Ishikawa (cell line): ENCODE data around the gene OR12D3.

ENCODE experiments used
- CEBPB ChIP-seq: IDR thresholded peaks from 2 replicates; pipeline ENCODE4 v1.6.1; 2012
- CREB1 ChIP-seq: IDR thresholded peaks from 2 replicates; pipeline ENCODE4 v1.6.1; 2012; ENCODE audit warnings: low read depth
- EGR1 ChIP-seq: IDR thresholded peaks from 2 replicates; pipeline ENCODE4 v1.6.1; 2012
- EP300 ChIP-seq: IDR thresholded peaks from 2 replicates; pipeline ENCODE4 v1.6.1; 2012; ENCODE audit warnings: borderline replicate concordance
- FOXM1 ChIP-seq: IDR thresholded peaks from 2 replicates; pipeline ENCODE4 v1.6.1; 2012; ENCODE audit warnings: low read depth, borderline replicate concordance
- NFIC ChIP-seq: IDR thresholded peaks from 2 replicates; pipeline ENCODE4 v1.6.1; 2012
- RAD21 ChIP-seq: IDR thresholded peaks from 2 replicates; pipeline ENCODE4 v1.6.1; 2012; ENCODE audit warnings: low read depth
- TAF1 ChIP-seq: IDR thresholded peaks from 2 replicates; pipeline ENCODE4 v1.6.1; 2012; ENCODE audit warnings: low read depth, mild to moderate bottlenecking
- TCF12 ChIP-seq: IDR thresholded peaks from 2 replicates; pipeline ENCODE4 v1.6.1; 2012; ENCODE audit warnings: low read depth
- TEAD4 ChIP-seq: IDR thresholded peaks from 2 replicates; pipeline ENCODE4 v1.6.1; 2012
- YY1 ChIP-seq: IDR thresholded peaks from 2 replicates; pipeline ENCODE4 v1.6.1; 2012; ENCODE audit warnings: low read depth
- ZBTB7A ChIP-seq: IDR thresholded peaks from 2 replicates; pipeline ENCODE4 v1.6.1; 2012; ENCODE audit warnings: low read depth
- TF ChIP-seq, protein P1 (sequence below): IDR thresholded peaks from 2 replicates; pipeline ENCODE4 v1.6.1; 2012; ENCODE audit warnings: low read depth, mild to moderate bottlenecking
- TF ChIP-seq, protein P2 (sequence below): IDR thresholded peaks from 2 replicates; pipeline ENCODE4 v1.6.1; 2012
- TF ChIP-seq, protein P3 (sequence below): IDR thresholded peaks from 2 replicates; pipeline ENCODE4 v1.6.1; 2012

Gene OR12D3

DNA sequence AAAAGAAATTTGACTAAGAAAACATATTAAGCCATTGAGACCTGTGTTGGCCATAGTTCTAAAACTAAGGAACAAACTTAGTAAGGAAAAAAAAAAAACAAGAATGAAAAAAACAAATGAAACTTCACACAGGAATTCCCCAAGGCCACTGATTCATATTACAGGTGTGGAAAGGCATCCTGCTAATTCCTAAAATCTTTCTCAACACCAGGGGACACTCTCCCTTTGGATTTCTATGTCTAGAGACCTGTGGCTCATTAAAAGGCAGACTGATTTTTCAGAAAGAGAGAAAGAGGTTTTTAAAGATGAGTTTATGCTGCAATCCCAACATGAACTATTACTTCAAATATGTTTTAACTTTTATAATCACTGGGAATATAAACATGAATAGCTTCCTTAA lies 39.5 kb upstream of the OR12D3 start, which contains the start of gene OR12D1:
OR12D1 (plus strand) TSS at position 341 of the 400 bp plus-strand sequence.
- TF ChIP-seq, protein P1, sequence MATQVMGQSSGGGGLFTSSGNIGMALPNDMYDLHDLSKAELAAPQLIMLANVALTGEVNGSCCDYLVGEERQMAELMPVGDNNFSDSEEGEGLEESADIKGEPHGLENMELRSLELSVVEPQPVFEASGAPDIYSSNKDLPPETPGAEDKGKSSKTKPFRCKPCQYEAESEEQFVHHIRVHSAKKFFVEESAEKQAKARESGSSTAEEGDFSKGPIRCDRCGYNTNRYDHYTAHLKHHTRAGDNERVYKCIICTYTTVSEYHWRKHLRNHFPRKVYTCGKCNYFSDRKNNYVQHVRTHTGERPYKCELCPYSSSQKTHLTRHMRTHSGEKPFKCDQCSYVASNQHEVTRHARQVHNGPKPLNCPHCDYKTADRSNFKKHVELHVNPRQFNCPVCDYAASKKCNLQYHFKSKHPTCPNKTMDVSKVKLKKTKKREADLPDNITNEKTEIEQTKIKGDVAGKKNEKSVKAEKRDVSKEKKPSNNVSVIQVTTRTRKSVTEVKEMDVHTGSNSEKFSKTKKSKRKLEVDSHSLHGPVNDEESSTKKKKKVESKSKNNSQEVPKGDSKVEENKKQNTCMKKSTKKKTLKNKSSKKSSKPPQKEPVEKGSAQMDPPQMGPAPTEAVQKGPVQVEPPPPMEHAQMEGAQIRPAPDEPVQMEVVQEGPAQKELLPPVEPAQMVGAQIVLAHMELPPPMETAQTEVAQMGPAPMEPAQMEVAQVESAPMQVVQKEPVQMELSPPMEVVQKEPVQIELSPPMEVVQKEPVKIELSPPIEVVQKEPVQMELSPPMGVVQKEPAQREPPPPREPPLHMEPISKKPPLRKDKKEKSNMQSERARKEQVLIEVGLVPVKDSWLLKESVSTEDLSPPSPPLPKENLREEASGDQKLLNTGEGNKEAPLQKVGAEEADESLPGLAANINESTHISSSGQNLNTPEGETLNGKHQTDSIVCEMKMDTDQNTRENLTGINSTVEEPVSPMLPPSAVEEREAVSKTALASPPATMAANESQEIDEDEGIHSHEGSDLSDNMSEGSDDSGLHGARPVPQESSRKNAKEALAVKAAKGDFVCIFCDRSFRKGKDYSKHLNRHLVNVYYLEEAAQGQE, result no peak
- TF ChIP-seq NFIC, result no peak
- no peak for TF ChIP-seq CEBPB
- TF ChIP-seq ZBTB7A, result no peak
- TF ChIP-seq CREB1, result no peak
- TF ChIP-seq FOXM1, result no peak
- no peak for TF ChIP-seq TAF1
- TF ChIP-seq, protein P2, sequence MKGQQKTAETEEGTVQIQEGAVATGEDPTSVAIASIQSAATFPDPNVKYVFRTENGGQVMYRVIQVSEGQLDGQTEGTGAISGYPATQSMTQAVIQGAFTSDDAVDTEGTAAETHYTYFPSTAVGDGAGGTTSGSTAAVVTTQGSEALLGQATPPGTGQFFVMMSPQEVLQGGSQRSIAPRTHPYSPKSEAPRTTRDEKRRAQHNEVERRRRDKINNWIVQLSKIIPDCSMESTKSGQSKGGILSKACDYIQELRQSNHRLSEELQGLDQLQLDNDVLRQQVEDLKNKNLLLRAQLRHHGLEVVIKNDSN, result no peak
- no peak for TF ChIP-seq TEAD4
- TF ChIP-seq TCF12, result no peak
- TF ChIP-seq EP300, result no peak
- TF ChIP-seq EGR1, result no peak

DNA sequence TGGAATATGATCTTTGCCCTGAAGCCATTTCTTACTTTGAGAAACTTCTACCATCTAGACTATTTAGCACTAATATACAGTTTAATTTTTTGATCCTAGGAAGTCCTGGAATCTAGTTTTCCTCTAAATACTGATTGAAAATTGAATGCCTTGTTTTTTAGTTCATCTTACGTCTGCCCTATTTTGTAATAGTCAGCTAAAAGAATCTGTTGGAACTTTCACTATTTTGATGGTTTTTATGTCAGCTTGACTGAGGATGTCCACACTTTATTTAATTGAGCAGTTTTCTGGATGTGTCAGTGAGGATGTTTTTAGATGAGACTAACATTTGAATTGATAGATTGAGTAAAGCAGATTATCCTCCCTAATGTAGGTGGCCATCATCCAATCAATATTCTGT lies 28.7 kb upstream of the OR12D3 start:
- TF ChIP-seq RAD21 (no peak), FOXM1 (no peak), TEAD4 (no peak), YY1 (no peak), CREB1 (no peak), TCF12 (no peak)
- TF ChIP-seq, protein P3, sequence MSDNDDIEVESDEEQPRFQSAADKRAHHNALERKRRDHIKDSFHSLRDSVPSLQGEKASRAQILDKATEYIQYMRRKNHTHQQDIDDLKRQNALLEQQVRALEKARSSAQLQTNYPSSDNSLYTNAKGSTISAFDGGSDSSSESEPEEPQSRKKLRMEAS, result no peak

DNA sequence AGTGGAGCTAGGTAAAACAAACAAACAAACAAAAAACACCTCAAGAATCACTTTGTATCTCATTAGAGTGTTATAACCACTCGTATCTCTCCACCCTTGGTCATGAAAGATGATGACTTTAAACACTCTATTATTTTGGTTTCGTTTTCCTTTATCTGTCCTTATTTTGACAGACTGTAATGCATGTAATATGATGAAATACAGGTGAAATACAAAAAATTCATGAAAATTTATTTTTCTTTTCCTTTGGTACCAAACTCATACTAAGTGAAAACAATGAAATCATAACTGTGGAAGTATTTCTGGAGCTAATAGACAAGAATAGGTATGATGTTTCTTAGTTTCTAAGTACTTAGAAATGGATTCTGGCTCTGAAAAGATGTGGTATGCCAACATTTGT lies 24.4 kb upstream of the OR12D3 start:
- TF ChIP-seq YY1, result no peak
- TF ChIP-seq, protein P1, result no peak
- TF ChIP-seq NFIC, result no peak
- TF ChIP-seq FOXM1, result no peak
- TF ChIP-seq CEBPB, result no peak
- no peak for TF ChIP-seq TCF12
- TF ChIP-seq, protein P3, result no peak
- no peak for TF ChIP-seq EP300
- TF ChIP-seq RAD21, result no peak
- TF ChIP-seq TAF1, result no peak
- TF ChIP-seq EGR1, result no peak
- no peak for TF ChIP-seq TEAD4
- TF ChIP-seq, protein P2, result no peak
- TF ChIP-seq ZBTB7A, result no peak

DNA sequence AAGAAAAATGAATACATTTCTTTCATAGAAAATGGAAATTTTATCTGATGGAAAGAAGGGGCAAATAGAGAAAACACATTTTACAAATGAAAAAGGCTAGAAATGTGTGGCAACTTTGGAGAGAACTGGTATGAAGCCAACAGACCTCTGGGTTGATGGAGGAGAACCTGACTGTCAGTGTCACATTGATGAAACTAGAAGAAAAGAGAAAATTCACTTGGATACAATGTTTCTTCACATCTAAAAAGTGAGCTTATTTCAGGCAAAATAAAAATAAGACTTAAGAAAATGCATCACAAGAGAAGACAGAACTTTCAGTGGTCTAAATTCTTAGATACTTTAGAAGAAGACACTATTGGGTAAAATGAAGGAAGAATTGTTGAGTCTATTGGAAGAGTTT lies 20.2 kb upstream of the OR12D3 start, which contains the start of gene OR12D2:
OR12D2 (plus strand) TSS at position 301 of the 400 bp plus-strand sequence. CDS start 1,069 bp downstream, outside the sequence.
- TF ChIP-seq TAF1 (no peak), RAD21 (no peak), ZBTB7A (no peak), EGR1 (no peak), NFIC (no peak), CEBPB (no peak), TCF12 (no peak)

DNA sequence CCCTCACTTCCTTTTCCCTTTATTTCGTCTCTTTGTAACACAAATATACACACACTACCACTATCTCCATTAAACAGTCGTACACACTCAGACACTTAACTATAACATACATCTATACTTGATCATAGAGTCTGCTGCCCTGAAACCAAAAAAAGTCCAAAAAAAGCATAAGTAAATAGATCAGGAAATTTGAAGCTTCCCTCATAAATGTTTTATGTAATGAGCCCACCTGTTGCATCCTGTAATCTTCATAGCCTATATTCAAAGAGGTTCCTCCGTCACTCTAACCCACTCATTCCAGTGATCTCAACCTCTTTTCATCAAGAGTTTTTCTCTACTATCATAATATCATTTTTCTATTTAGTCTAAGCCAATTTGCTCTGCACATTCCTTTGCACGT lies 13.4 kb upstream of the OR12D3 start:
- no peak for TF ChIP-seq CEBPB

DNA sequence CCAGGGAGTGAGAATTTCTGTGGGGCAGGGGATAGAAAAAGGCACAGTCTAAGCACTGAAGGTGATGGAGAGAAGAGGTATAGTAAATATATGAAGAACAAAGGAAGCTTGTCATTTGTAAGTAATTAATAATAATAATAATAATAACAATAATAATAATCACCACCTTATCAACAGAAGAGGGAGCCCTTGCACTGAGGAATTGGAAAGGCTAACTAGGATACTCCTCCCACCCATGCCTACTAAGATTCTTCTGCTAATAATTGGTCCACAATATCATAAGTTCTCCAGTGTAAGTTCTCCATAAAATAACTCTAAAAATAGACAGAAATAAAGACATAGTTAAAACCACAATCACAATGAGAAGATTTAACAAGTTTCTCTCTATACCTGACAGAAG lies 912 bp upstream of the OR12D3 start:
- TF ChIP-seq, protein P2, result no peak
- no peak for TF ChIP-seq YY1
- TF ChIP-seq TAF1, result no peak
- TF ChIP-seq, protein P1, result no peak
- TF ChIP-seq NFIC, result no peak
- TF ChIP-seq CREB1, result no peak
- TF ChIP-seq EGR1, result no peak
- TF ChIP-seq, protein P3, result no peak
- TF ChIP-seq RAD21, result peak; percentile 38; the same call in 1 of the 2 replicates
